Smooth muscle cell (in vitro differentiated cells): Measurements from ENCODE around the gene C9orf50. TPM values are rescaled to one million over a fixed set of nuclear protein-coding genes. Genes with fewer than 3 reads are reported as not detected.

Experiments used
- DNase-seq: peaks from one replicate; lab custom pipeline; 2025; ENCODE audit not compliant: unreplicated experiment; lab: John Stamatoyannopoulos, UW
- H2AFZ ChIP-seq: fragments of 200-600 bp; sonication (generic); 2 replicates; pipeline ENCODE4 v1.6.0; 2016; ENCODE audit warnings: antibody characterized with exemption, low read depth, mild to moderate bottlenecking
- H3F3A ChIP-seq: fragments of 200-600 bp; sonication (generic); 2 replicates; pipeline ENCODE4 v1.6.0; 2017; ENCODE audit warnings: antibody characterized with exemption, low read depth
- H3K27ac ChIP-seq: fragments of 200-600 bp; sonication (generic); 2 replicates; pipeline ENCODE4 v1.5.1; 2016; ENCODE audit warnings: low read depth, mild to moderate bottlenecking
- H3K27me3 ChIP-seq: fragments of 200-600 bp; sonication (generic); 2 replicates; pipeline ENCODE4 v1.6.1; 2016; ENCODE audit warnings: low read depth, mild to moderate bottlenecking
- H3K36me3 ChIP-seq: fragments of 200-600 bp; sonication (generic); 2 replicates; pipeline ENCODE4 v1.5.1; 2016; ENCODE audit warnings: low read depth
- H3K4me1 ChIP-seq: fragments of 200-600 bp; sonication (generic); 2 replicates; pipeline ENCODE4 v1.5.1; 2016; ENCODE audit warnings: low read depth
- H3K4me2 ChIP-seq: fragments of 200-600 bp; sonication (generic); 2 replicates; pipeline ENCODE4 v1.6.0; 2016; ENCODE audit warnings: mild to moderate bottlenecking
- H3K4me3 ChIP-seq: fragments of 200-600 bp; sonication (generic); 2 replicates; pipeline ENCODE4 v1.5.1; 2016; ENCODE audit warnings: mild to moderate bottlenecking
- H3K79me2 ChIP-seq: fragments of 200-600 bp; sonication (generic); 2 replicates; pipeline ENCODE4 v1.6.0; 2016; ENCODE audit warnings: low read depth, mild to moderate bottlenecking
- H3K9ac ChIP-seq: fragments of 200-600 bp; sonication (generic); 2 replicates; pipeline ENCODE4 v1.6.0; 2016; ENCODE audit warnings: low read depth
- H3K9me3 ChIP-seq: fragments of 200-600 bp; sonication (generic); replicated peaks from 2 replicates; pipeline ENCODE4 v1.5.1; 2016; ENCODE audit warnings: low read depth
- H4K20me1 ChIP-seq: fragments of 200-600 bp; sonication (generic); 2 replicates; pipeline ENCODE4 v1.6.0; 2016; ENCODE audit warnings: low read depth
- WGBS: methylation state at CpG from one replicate; pipeline ENCODE4 v1.1.7; 2016; ENCODE audit warnings: low lambda C conversion rate; 5-methylcytosine and 5-hydroxymethylcytosine counted together
- polyA plus RNA-seq: library from polyadenylated mRNA; unstranded; fragments of >200 nt; fragmentation: Nextera tagmentation; extraction: Ambion mirVana; gene quantifications from 2 replicates; pipeline ENCODE4 v1.2.1, GENCODE V29; 2016
- total RNA-seq: library from RNA; depleted of rRNA; stranded (reverse); fragments of >200 nt; gene quantifications from 2 replicates; pipeline ENCODE4 v1.2.3, GENCODE V29; 2014
- TF ChIP-seq, protein P1 (sequence below): fragments of 200-600 bp; sonication (generic); IDR thresholded peaks from 2 replicates; pipeline ENCODE4 v1.5.1; 2017; ENCODE audit warnings: borderline replicate concordance, mild to moderate bottlenecking, antibody characterized with exemption; ENCODE audit not compliant: insufficient read depth, poor library complexity, severe bottlenecking

C9orf50 gene
- total and polyA plus RNA-seq, 2 experiments from 2014 or later: 0.59 TPM; not detected in 1

DNA sequence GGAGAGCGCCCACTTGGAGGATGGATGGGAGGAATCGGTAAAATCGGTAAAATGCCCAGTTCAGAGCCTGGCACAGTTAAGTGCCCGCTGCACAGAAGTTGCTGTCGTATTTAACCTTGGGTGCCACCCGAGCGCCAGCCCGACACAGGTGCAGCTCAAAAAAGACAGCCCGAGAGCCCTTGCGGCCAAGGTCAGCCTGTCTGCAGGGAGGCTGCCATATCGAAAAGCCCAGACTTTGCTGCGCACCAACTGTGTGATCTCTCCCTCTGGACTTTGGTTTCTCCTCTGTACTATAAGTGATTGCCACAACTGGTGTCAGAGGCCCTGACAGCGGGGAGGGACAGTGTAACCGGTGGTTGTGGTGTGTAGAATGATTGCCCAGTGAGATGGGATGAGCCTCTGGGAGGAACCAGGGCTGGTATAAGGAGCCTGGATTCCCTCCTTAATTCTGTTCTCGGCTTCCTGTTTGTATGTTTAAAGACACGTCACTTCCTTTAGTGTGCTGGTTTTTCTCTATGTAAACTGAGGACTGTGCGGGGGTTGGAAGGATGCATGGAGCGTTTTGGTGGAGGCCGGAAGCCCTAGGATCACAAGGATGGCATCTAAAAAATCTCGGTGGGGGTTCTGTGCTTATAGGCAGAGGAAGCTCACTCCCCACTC lies 5.9 kb upstream of the C9orf50 start:
- peaks cover 46% of the 10 kb centered on the region for H3K79me2 ChIP-seq
- H3K27me3 ChIP-seq: no peaks in the 10 kb centered on the region
- peak overlapping the region; percentile 82 for H3K4me3 ChIP-seq
- WGBS: 2% methylated on average over 20 of the region's 20 CpGs
- DNase-seq: no peak
- no peaks in the 10 kb centered on the region for H3K36me3 ChIP-seq
- no peak overlapping the region for H2AFZ ChIP-seq
- peaks cover 6% of the 10 kb centered on the region for H3K4me1 ChIP-seq
- no peaks in the 10 kb centered on the region for H3K9me3 ChIP-seq
- H3F3A ChIP-seq: peaks cover 16% of the 10 kb centered on the region
- H3K27ac ChIP-seq: peak overlapping the region; percentile 98
- TF ChIP-seq, protein P1, sequence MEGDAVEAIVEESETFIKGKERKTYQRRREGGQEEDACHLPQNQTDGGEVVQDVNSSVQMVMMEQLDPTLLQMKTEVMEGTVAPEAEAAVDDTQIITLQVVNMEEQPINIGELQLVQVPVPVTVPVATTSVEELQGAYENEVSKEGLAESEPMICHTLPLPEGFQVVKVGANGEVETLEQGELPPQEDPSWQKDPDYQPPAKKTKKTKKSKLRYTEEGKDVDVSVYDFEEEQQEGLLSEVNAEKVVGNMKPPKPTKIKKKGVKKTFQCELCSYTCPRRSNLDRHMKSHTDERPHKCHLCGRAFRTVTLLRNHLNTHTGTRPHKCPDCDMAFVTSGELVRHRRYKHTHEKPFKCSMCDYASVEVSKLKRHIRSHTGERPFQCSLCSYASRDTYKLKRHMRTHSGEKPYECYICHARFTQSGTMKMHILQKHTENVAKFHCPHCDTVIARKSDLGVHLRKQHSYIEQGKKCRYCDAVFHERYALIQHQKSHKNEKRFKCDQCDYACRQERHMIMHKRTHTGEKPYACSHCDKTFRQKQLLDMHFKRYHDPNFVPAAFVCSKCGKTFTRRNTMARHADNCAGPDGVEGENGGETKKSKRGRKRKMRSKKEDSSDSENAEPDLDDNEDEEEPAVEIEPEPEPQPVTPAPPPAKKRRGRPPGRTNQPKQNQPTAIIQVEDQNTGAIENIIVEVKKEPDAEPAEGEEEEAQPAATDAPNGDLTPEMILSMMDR: no peak
- H4K20me1 ChIP-seq: peaks cover 48% of the 10 kb centered on the region
- peak overlapping the region; percentile 86 for H3K4me2 ChIP-seq
- peak overlapping the region; percentile 96 for H3K9ac ChIP-seq

DNA sequence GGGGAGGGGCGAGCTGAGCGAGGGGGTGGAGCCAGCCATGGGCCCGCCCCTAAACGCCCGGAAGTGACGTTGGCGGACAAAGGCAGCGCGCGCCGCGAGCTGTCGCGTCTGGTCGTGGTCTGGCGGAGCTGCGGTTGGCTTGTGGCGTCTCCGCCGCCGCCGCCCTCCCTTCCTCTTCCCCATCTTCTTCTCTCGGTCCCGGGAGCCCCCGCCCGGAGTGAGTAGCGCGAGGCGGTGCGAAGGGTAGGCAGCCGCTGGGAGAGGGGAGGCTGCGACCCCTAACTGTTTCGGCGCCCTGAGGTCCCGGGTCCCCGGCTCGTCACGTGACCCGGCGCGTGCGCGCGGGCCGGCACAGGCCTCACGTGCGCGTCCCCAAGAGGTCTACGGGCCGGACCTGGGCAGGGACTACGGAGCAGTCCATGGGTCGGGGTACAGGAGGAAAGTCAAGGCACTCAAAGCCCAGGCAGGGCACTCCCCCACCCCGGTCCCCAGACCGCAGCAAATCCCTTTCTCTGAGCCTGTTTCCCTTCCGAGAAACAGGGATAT lies 5.3 kb upstream of the C9orf50 start, which contains the start of gene NTMT1:
TSS of gene NTMT1 (plus strand) at position 85 of the 546 bp plus-strand sequence. CDS start 6,541 bp downstream, outside the sequence.
- Histone ChIP-seq H3K36me3 (no peaks in the 10 kb centered on the region), H3K79me2 (peaks cover 40% of the 10 kb centered on the region), H3K9ac (peak within 1 kb of the TSS; percentile 96), H3F3A (peaks cover 16% of the 10 kb centered on the region), H3K9me3 (no peaks in the 10 kb centered on the region), H3K27ac (peak within 1 kb of the TSS; percentile 98), H4K20me1 (peaks cover 42% of the 10 kb centered on the region), H3K4me2 (peak within 1 kb of the TSS; percentile 86), H3K27me3 (no peaks in the 10 kb centered on the region), H3K4me1 (peaks cover 7% of the 10 kb centered on the region), H3K4me3 (peak within 1 kb of the TSS; percentile 82), H2AFZ (no peak within 1 kb of the TSS)
- TF ChIP-seq, protein P1: no peak
- peak; percentile 78 for DNase-seq
- under 1% methylated on average over 44 of the region's 55 CpGs for WGBS

DNA sequence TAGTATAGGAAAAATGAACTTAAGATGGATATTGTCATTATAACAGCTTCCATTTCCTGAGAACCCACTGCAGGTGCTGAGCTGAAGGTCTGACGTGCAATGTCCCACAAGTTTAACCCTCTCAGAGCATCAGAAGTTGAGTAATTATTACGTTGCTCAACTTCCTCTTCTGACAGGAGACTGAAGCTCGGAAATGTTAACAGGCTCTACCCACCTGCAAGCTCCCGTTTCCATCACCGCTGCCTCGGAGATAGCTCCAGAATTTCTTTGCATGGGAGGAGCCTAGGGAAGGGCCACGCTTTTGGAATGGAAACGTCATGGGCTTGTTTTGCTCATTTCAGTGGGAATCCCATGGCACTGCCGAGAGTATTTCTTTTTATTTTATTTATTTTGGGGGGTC lies 4.0 kb upstream of the C9orf50 start:
- Histone ChIP-seq H3K4me1 (peaks cover 15% of the 10 kb centered on the region), H3K79me2 (peaks cover 28% of the 10 kb centered on the region), H3K27ac (no peak overlapping the region), H3K36me3 (no peaks in the 10 kb centered on the region), H3K4me3 (no peak overlapping the region), H3K9ac (no peak overlapping the region), H3K27me3 (no peaks in the 10 kb centered on the region), H3F3A (peaks cover 16% of the 10 kb centered on the region), H2AFZ (no peak overlapping the region), H4K20me1 (peaks cover 30% of the 10 kb centered on the region), H3K4me2 (no peak overlapping the region), H3K9me3 (no peaks in the 10 kb centered on the region)
- 71% methylated on average over 9 of the region's 9 CpGs for WGBS
- no peak for DNase-seq
- TF ChIP-seq, protein P1: no peak
